ENCODE measurements around the gene MUS81.

The MUS81 gene

GRCh38 chr11:65859095-65859811 is 980 bp upstream of the MUS81 start:
- ChIA-PET POLR2A (ENCODE audit: low non-redundant PET) (interaction anchor here (1.2 to 1.8 kb wide), 3 partner anchors 29 to 147 kb away, joined by 4 to 14 read pairs (median 6); partner anchors contain the start of genes FIBP and KAT5), CTCF (interaction anchor here (0.6 to 2.6 kb wide), 2 partner anchors 11 to 25 kb away, joined by 3 to 15 read pairs; no protein-coding TSS in a partner anchor)
- peak; percentile 93 for DNase-seq (ENCODE audit: low spot score)
- H3K27ac ChIP-seq: peak overlapping the region; percentile 98
- no peak for TF ChIP-seq CTCF (conservative IDR thresholded peaks at IDR 0.05; ENCODE audit: low read depth)

- POLR2A ChIA-PET (ENCODE audit: low non-redundant PET): interaction anchor here (0.8 to 1.8 kb wide), 4 partner anchors 11 to 147 kb away, joined by 3 to 14 read pairs (median 5); partner anchors contain the start of genes CCDC85B, FIBP and KAT5
- no peak for DNase-seq (ENCODE audit: low spot score)
- CTCF ChIA-PET: interaction anchor here (0.5 to 2.6 kb wide), 9 partner anchors 8 to 188 kb away, joined by 3 to 15 read pairs (median 3); partner anchors contain the start of gene KAT5
- TF ChIP-seq CTCF (conservative IDR thresholded peaks at IDR 0.05; ENCODE audit: low read depth): no peak
- H3K27ac ChIP-seq: peak overlapping the region; percentile 98
Observed at GRCh38 chr11:65859812-65860277, 388 bp upstream of the MUS81 start.

- peak overlapping the region; percentile 98 for H3K27ac ChIP-seq
- ChIA-PET CTCF (interaction anchor here (0.7 to 2.6 kb wide), 6 partner anchors 8 to 81 kb away, joined by 3 to 15 read pairs (median 5); no protein-coding TSS in a partner anchor), POLR2A (ENCODE audit: low non-redundant PET) (interaction anchor here (0.8 to 1.2 kb wide), 2 partner anchors 29 to 55 kb away, joined by 3 to 4 read pairs; partner anchors contain the start of gene CCDC85B)
- DNase-seq (ENCODE audit: low spot score): no peak
- TF ChIP-seq CTCF (conservative IDR thresholded peaks at IDR 0.05; ENCODE audit: low read depth): no peak
Observed at GRCh38 chr11:65861165-65861505, 902 bp downstream of the MUS81 start.

GRCh38 chr11:65861533-65862183 is 1.4 kb downstream of the MUS81 start:
- ChIA-PET CTCF (interaction anchor here (0.7 to 2.6 kb wide), 3 partner anchors 12 to 273 kb away, joined by 4 to 15 read pairs (median 5); no protein-coding TSS in a partner anchor), POLR2A (ENCODE audit: low non-redundant PET) (interaction anchor here (0.8 kb wide), 1 partner anchor 54 kb away, joined by 3 read pairs; no protein-coding TSS in a partner anchor)
- DNase-seq (ENCODE audit: low spot score): no peak
- peak overlapping the region; percentile 98 for H3K27ac ChIP-seq
- TF ChIP-seq CTCF (conservative IDR thresholded peaks at IDR 0.05; ENCODE audit: low read depth): no peak

GRCh38 chr11:65862191-65862735 is 2.0 kb downstream of the MUS81 start:
- DNase-seq (ENCODE audit: low spot score): no peak
- peak overlapping the region; percentile 98 for H3K27ac ChIP-seq
- ChIA-PET POLR2A (ENCODE audit: low non-redundant PET) (no interaction called here), CTCF (interaction anchor here (0.7 kb wide), 2 partner anchors 102 to 274 kb away, joined by 3 to 4 read pairs; no protein-coding TSS in a partner anchor)
- TF ChIP-seq CTCF (conservative IDR thresholded peaks at IDR 0.05; ENCODE audit: low read depth): no peak

Measured in RWPE1 (cell line).